Measurements from ENCODE around the gene PLAC8L1.
"Not testable (repeated sequence)": the region's sequence is repeated elsewhere in the genome, so short reads cannot be mapped to it uniquely, and the experiment has no call there.

PLAC8L1 gene, protein sequence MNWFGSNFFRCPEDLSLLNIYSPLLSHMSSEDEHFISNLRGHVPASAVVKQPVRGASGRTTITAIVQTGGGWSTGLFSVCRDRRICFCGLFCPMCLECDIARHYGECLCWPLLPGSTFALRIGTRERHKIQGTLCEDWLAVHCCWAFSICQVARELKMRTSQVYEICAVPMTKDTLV

DNA sequence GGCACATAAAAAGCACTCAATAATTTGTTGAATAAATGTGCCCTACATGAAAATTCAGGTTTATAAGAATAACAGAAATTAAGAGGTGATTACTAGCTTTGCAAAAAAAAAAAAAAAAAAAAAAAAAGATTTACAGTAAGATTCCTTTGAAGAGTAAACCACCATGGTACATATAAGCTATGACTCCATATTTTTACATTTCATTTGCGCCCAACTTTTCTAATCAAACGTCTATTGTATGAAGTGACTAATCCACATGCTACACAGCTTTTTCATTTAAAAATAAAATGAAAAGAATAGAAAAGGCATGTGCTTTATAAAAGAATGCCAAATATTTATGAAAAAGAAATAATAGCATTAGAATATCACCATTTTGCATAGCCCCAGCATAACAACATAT is at the start of gene PLAC8L1:
TSS of gene PLAC8L1 (minus strand) at position 101 of the 400 bp plus-strand sequence. CDS start 1,266 bp downstream, outside the sequence.
- H3K4me3 ChIP-seq (ENCODE audit: low read depth in 1 of 5, low read length in 5 of 5), result no peak within 1 kb of the TSS
- H3K27me3 ChIP-seq (ENCODE audit: control insufficient read depth in 5 of 5, insufficient read depth in 4 of 5, low read length in 5 of 5), result no peaks in the 10 kb centered on the region
- H3K9ac ChIP-seq (ENCODE audit: low read length in 5 of 5), result no peak within 1 kb of the TSS
- no peaks in the 10 kb centered on the region for H3K9me3 ChIP-seq (ENCODE audit: control insufficient read depth in 5 of 5, low read length in 5 of 5)
- no peaks in the 10 kb centered on the region for H3K4me1 ChIP-seq (ENCODE audit: control insufficient read depth in 5 of 5, insufficient read depth in 5 of 5, low read length in 5 of 5)
- no peak within 1 kb of the TSS for H3K27ac ChIP-seq (ENCODE audit: low read depth, low read length)
- H3K36me3 ChIP-seq (ENCODE audit: control insufficient read depth in 5 of 5, insufficient read depth in 5 of 5, low read length in 5 of 5), result peaks cover 0 to 7% (median 0%) of the 10 kb centered on the region in 5 donors

DNA sequence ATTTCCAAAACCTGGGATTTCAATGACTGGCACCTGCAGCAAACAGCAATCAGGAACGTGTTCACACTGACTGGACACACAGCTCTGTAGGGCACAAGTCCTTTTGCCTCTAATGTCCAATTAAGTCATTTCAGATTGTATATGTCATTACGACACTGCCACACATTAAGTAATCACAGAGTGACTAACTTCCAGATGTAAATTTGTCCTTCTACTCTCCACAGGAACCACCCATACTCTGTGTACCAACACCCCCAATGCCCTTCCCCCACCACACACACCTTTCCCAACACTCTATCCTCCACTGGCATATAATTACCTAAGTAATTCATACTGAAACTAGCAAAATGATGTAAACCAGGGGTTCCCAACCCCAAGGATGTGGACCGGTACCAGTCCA is 46.6 kb upstream of the PLAC8L1 start:
- Histone ChIP-seq H3K27ac (ENCODE audit: low read depth, low read length) (no peak overlapping the region), H3K36me3 (ENCODE audit: control insufficient read depth in 5 of 5, insufficient read depth in 5 of 5, low read length in 5 of 5) (peaks cover 53 to 85% (median 66%) of the 10 kb centered on the region in 5 donors), H3K4me1 (ENCODE audit: control insufficient read depth in 5 of 5, insufficient read depth in 5 of 5, low read length in 5 of 5) (no peaks in the 10 kb centered on the region), H3K4me3 (ENCODE audit: low read depth in 1 of 5, low read length in 5 of 5) (no peak overlapping the region), H3K9ac (ENCODE audit: low read length in 5 of 5) (no peak overlapping the region), H3K9me3 (ENCODE audit: control insufficient read depth in 5 of 5, low read length in 5 of 5) (no peaks in the 10 kb centered on the region), H3K27me3 (ENCODE audit: control insufficient read depth in 5 of 5, insufficient read depth in 4 of 5, low read length in 5 of 5) (no peaks in the 10 kb centered on the region)

GRCh38 chr5:146137967-146138403 is 32.6 kb upstream of the PLAC8L1 start:
- Histone ChIP-seq H3K9me3 (ENCODE audit: control insufficient read depth in 5 of 5, low read length in 5 of 5) (no peaks in the 10 kb centered on the region), H3K27ac (ENCODE audit: low read depth, low read length) (no peak overlapping the region), H3K4me1 (ENCODE audit: control insufficient read depth in 5 of 5, insufficient read depth in 5 of 5, low read length in 5 of 5) (peaks cover 0 to 10% (median 1%) of the 10 kb centered on the region in 5 donors), H3K4me3 (ENCODE audit: low read depth in 1 of 5, low read length in 5 of 5) (no peak overlapping the region), H3K9ac (ENCODE audit: low read length in 5 of 5) (no peak overlapping the region), H3K27me3 (ENCODE audit: control insufficient read depth in 5 of 5, insufficient read depth in 4 of 5, low read length in 5 of 5) (no peaks in the 10 kb centered on the region), H3K36me3 (ENCODE audit: control insufficient read depth in 5 of 5, insufficient read depth in 5 of 5, low read length in 5 of 5) (peaks cover 28 to 62% (median 37%) of the 10 kb centered on the region in 5 donors)

DNA sequence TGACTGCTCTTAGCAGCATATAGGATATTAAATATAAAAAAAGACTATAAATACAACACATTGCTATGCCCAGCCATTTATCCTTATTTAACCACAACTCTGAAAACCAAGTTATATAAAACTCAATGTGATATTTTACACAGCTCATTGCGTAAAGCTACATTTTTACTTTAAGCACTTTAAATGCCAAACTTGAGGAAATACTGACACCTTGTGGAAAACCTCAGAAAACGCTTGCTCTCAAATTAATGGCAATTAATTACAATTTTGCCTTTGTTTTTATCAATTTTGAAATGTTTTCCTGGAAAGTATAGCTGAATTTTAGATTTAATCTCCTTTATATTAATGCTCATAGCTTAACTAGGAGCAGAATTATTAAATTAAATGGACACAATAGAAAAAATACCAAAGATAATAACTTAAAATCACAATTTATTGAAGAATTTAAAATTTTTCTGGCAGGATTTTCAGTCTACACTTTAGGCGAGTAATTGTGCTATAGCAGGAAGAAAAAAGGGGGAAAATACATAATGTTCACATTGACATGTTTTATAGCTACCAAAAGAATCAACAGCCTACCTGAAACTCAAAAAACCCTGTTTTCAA is 25.2 kb upstream of the PLAC8L1 start:
- peaks cover 41 to 72% (median 56%) of the 10 kb centered on the region in 5 donors for H3K36me3 ChIP-seq (ENCODE audit: control insufficient read depth in 5 of 5, insufficient read depth in 5 of 5, low read length in 5 of 5)
- H3K27me3 ChIP-seq (ENCODE audit: control insufficient read depth in 5 of 5, insufficient read depth in 4 of 5, low read length in 5 of 5), result no peaks in the 10 kb centered on the region
- H3K9ac ChIP-seq (ENCODE audit: low read length in 5 of 5), result no peak overlapping the region
- H3K4me1 ChIP-seq (ENCODE audit: control insufficient read depth in 5 of 5, insufficient read depth in 5 of 5, low read length in 5 of 5), result peaks cover 0 to under 1% (median 0%) of the 10 kb centered on the region in 5 donors
- H3K4me3 ChIP-seq (ENCODE audit: low read depth in 1 of 5, low read length in 5 of 5), result no peak overlapping the region
- no peaks in the 10 kb centered on the region for H3K9me3 ChIP-seq (ENCODE audit: control insufficient read depth in 5 of 5, low read length in 5 of 5)
- no peak overlapping the region for H3K27ac ChIP-seq (ENCODE audit: low read depth, low read length)

- no peak overlapping the region for H3K4me3 ChIP-seq (ENCODE audit: low read depth in 1 of 5, low read length in 5 of 5)
- H3K9me3 ChIP-seq (ENCODE audit: control insufficient read depth in 5 of 5, low read length in 5 of 5), result peaks cover 0 to 2% (median 0%) of the 10 kb centered on the region in 5 donors
- no peaks in the 10 kb centered on the region for H3K27me3 ChIP-seq (ENCODE audit: control insufficient read depth in 5 of 5, insufficient read depth in 4 of 5, low read length in 5 of 5)
- peaks cover 0 to 7% (median 3%) of the 10 kb centered on the region in 5 donors for H3K4me1 ChIP-seq (ENCODE audit: control insufficient read depth in 5 of 5, insufficient read depth in 5 of 5, low read length in 5 of 5)
- no peak overlapping the region for H3K27ac ChIP-seq (ENCODE audit: low read depth, low read length)
- H3K9ac ChIP-seq (ENCODE audit: low read length in 5 of 5), result no peak overlapping the region
- H3K36me3 ChIP-seq (ENCODE audit: control insufficient read depth in 5 of 5, insufficient read depth in 5 of 5, low read length in 5 of 5), result peaks cover 42 to 75% (median 59%) of the 10 kb centered on the region in 5 donors
Measured at GRCh38 chr5:146126068-146126467, 20.7 kb upstream of the PLAC8L1 start.

DNA sequence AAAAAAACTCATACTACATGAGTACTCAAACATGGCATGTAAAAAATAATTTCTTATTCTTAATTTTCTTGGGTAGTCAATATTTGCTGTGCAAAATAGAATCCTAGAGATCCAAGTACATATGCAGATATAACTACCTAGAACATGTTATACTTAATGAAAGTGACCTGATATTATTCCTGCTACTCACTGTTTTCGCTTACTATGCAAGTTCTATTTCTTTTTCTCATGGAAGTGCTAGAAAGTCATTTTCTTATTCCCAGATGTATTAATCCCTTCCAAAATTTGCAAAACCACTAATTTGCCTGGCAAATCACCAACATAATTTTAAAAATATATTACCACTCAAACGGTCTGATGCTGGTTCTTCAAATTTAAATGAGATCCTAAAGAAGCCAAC is 19.2 kb upstream of the PLAC8L1 start:
- H3K36me3 ChIP-seq (ENCODE audit: control insufficient read depth in 5 of 5, insufficient read depth in 5 of 5, low read length in 5 of 5), result peaks cover 51 to 86% (median 67%) of the 10 kb centered on the region in 5 donors
- H3K9ac ChIP-seq (ENCODE audit: low read length in 5 of 5), result no peak overlapping the region
- H3K4me1 ChIP-seq (ENCODE audit: control insufficient read depth in 5 of 5, insufficient read depth in 5 of 5, low read length in 5 of 5), result peaks cover 0 to 7% (median 3%) of the 10 kb centered on the region in 5 donors
- no peak overlapping the region for H3K27ac ChIP-seq (ENCODE audit: low read depth, low read length)
- peaks cover 0 to 2% (median 0%) of the 10 kb centered on the region in 5 donors for H3K9me3 ChIP-seq (ENCODE audit: control insufficient read depth in 5 of 5, low read length in 5 of 5)
- H3K4me3 ChIP-seq (ENCODE audit: low read depth in 1 of 5, low read length in 5 of 5), result no peak overlapping the region
- H3K27me3 ChIP-seq (ENCODE audit: control insufficient read depth in 5 of 5, insufficient read depth in 4 of 5, low read length in 5 of 5), result no peaks in the 10 kb centered on the region

DNA sequence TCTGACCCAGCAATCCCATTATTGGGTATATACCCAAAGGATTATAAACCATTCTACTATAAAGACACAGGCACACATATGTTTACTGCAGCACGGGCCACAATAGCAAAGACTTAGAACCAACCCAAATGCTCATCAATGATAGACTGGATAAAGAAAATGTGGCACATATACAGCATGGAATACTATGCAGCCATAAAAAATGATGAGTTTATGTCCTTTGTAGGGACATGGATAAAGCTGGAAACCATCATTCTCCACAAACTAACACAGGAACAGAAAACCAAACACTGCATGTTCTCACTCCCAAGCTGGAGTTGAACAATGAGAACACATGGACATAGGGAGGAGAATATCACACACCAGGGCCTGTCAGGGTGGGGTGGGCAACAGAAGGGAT is 16.1 kb upstream of the PLAC8L1 start:
- H3K4me1 ChIP-seq (ENCODE audit: control insufficient read depth in 5 of 5, insufficient read depth in 5 of 5, low read length in 5 of 5); H3K9ac ChIP-seq (ENCODE audit: low read length in 5 of 5); H3K27ac ChIP-seq (ENCODE audit: low read depth, low read length); H3K9me3 ChIP-seq (ENCODE audit: control insufficient read depth in 5 of 5, low read length in 5 of 5); H3K4me3 ChIP-seq (ENCODE audit: low read depth in 1 of 5, low read length in 5 of 5); H3K27me3 ChIP-seq (ENCODE audit: control insufficient read depth in 5 of 5, insufficient read depth in 4 of 5, low read length in 5 of 5): not testable (repeated sequence)
- H3K36me3 ChIP-seq (ENCODE audit: control insufficient read depth in 5 of 5, insufficient read depth in 5 of 5, low read length in 5 of 5), result peaks cover 54 to 85% (median 74%) of the 10 kb centered on the region in 5 donors

DNA sequence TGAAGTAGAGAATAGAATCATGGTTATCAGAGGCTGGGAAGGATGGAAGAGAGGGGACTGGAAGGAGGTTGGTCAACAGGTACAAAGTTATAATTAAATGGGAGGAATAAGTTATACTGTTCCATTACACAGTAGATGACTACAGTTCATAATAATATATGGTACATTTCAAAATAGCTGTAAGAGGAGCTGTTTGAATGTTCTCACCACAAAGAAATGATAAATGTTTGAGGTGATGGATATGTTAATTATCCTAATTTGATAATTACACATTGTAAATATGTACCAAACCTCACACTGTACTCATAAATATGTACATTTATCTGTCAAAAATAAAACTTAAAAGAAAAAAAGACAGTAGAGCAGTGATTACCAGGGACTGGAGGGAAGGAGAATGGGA is 12.9 kb upstream of the PLAC8L1 start:
- H3K9ac ChIP-seq (ENCODE audit: low read length in 5 of 5), result no peak overlapping the region
- H3K9me3 ChIP-seq (ENCODE audit: control insufficient read depth in 5 of 5, low read length in 5 of 5), result peaks cover 0 to 2% (median 0%) of the 10 kb centered on the region in 5 donors
- no peak overlapping the region for H3K4me3 ChIP-seq (ENCODE audit: low read depth in 1 of 5, low read length in 5 of 5)
- H3K4me1 ChIP-seq (ENCODE audit: control insufficient read depth in 5 of 5, insufficient read depth in 5 of 5, low read length in 5 of 5), result no peaks in the 10 kb centered on the region
- peaks cover 46 to 80% (median 72%) of the 10 kb centered on the region in 5 donors for H3K36me3 ChIP-seq (ENCODE audit: control insufficient read depth in 5 of 5, insufficient read depth in 5 of 5, low read length in 5 of 5)
- no peak overlapping the region for H3K27ac ChIP-seq (ENCODE audit: low read depth, low read length)
- H3K27me3 ChIP-seq (ENCODE audit: control insufficient read depth in 5 of 5, insufficient read depth in 4 of 5, low read length in 5 of 5), result no peaks in the 10 kb centered on the region

DNA sequence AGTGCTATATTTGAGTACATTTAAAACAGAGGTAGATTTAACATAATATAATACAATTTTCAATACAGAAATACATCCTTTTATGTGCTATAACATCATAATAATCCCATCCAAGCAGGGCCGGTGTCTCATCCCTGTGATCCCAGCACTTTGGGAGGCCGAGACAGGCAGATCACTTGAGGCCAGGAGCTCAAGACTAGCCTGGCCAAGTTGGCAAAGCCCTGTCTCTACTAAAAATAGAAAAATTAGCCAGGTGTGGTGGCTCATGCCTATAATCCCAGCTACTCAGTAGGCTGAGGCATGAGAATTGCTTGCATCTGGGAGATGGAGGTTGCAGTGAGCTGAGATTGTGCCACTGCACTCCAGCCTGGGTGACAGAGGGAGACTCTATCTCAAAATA is 11.8 kb upstream of the PLAC8L1 start:
- H3K9me3 ChIP-seq (ENCODE audit: control insufficient read depth in 5 of 5, low read length in 5 of 5); H3K27me3 ChIP-seq (ENCODE audit: control insufficient read depth in 5 of 5, insufficient read depth in 4 of 5, low read length in 5 of 5); H3K4me3 ChIP-seq (ENCODE audit: low read depth in 1 of 5, low read length in 5 of 5); H3K27ac ChIP-seq (ENCODE audit: low read depth, low read length); H3K4me1 ChIP-seq (ENCODE audit: control insufficient read depth in 5 of 5, insufficient read depth in 5 of 5, low read length in 5 of 5); H3K9ac ChIP-seq (ENCODE audit: low read length in 5 of 5): not testable (repeated sequence)
- peaks cover 43 to 81% (median 73%) of the 10 kb centered on the region in 5 donors for H3K36me3 ChIP-seq (ENCODE audit: control insufficient read depth in 5 of 5, insufficient read depth in 5 of 5, low read length in 5 of 5)

- Histone ChIP-seq H3K4me3 (ENCODE audit: low read depth in 1 of 5, low read length in 5 of 5) (no peak overlapping the region), H3K27ac (ENCODE audit: low read depth, low read length) (no peak overlapping the region), H3K9ac (ENCODE audit: low read length in 5 of 5) (no peak overlapping the region), H3K27me3 (ENCODE audit: control insufficient read depth in 5 of 5, insufficient read depth in 4 of 5, low read length in 5 of 5) (no peaks in the 10 kb centered on the region), H3K36me3 (ENCODE audit: control insufficient read depth in 5 of 5, insufficient read depth in 5 of 5, low read length in 5 of 5) (peaks cover 40 to 74% (median 67%) of the 10 kb centered on the region in 5 donors), H3K4me1 (ENCODE audit: control insufficient read depth in 5 of 5, insufficient read depth in 5 of 5, low read length in 5 of 5) (no peaks in the 10 kb centered on the region), H3K9me3 (ENCODE audit: control insufficient read depth in 5 of 5, low read length in 5 of 5) (no peaks in the 10 kb centered on the region)
Measured at GRCh38 chr5:146116361-146116760, 11.0 kb upstream of the PLAC8L1 start.
